ENCODE data around the gene FOSL2.

GRCh38 chr2:28351621-28352020 lies 41.0 kb upstream of the FOSL2 start:
- TF ChIP-seq YY1 (IDR thresholded peaks at IDR 0.05; ENCODE audit: insufficient read depth, insufficient read length) (no peak), ZNF274 (IDR thresholded peaks at IDR 0.05; ENCODE audit: low read depth, low read length) (no peak)
